AG20443 (cell line): ENCODE results near the gene PKIG.
A peak's percentile ranks its signal among the peaks of the same experiment; 100 is the strongest.
"Not testable (repeated sequence)": the region's sequence is repeated elsewhere in the genome, so short reads cannot be mapped to it uniquely, and the experiment has no call there.

Experiments used
- DNase-seq: peaks from one replicate; pipeline ENCODE4 v3.0.0; 2012; ENCODE audit warnings: low spot score, mixed read lengths

PKIG gene

DNA sequence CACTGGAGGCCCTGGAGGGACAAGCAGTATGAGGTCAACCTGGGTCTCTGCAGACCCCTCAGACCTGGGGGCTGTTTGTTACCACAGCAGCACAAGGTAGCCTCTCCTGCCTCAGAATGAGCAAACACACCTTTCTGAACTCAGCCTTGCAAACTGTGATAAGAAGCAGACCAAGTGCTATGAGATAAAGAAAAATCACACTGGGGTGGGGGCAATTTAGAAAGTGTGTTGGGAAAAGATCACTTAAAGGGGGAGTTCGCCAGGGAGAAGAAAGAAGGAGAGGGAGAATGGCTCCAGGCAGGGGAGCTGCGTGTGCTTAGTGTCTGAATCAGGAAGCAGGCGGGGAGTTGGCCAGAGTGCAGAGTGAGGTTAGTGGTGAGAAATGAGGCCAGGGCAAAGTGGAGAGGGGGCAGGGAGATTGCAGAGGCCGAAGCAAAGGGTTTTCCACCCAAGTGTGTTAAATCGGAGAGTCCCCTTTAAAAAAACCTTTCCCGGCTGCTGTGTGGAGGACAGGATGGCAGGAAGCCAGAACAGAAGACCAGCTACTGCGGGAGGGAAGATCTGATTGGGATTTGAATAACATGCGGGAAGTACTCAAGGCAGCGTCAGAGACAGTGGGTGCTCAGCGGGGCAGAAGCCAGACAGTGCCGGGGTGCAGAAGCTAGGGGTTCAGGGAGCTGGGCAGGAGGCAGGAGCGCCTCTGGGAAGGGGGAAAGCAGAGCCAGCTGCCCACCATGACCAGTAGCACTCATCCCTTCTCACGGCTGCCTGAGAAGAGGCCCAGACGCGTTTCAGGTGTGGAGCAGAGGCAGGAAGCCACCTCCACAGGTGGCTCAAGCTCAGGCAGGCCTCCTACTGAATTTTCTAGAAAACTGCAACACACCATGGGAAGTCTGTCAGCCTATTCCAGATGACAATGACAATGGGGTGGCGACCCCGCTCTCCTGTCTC lies 60.1 kb downstream of the PKIG start:
- DNase-seq = peak; percentile 91

- DNase-seq = no peak
Observed at GRCh38 chr20:44643154-44643519, 60.8 kb downstream of the PKIG start.

DNA sequence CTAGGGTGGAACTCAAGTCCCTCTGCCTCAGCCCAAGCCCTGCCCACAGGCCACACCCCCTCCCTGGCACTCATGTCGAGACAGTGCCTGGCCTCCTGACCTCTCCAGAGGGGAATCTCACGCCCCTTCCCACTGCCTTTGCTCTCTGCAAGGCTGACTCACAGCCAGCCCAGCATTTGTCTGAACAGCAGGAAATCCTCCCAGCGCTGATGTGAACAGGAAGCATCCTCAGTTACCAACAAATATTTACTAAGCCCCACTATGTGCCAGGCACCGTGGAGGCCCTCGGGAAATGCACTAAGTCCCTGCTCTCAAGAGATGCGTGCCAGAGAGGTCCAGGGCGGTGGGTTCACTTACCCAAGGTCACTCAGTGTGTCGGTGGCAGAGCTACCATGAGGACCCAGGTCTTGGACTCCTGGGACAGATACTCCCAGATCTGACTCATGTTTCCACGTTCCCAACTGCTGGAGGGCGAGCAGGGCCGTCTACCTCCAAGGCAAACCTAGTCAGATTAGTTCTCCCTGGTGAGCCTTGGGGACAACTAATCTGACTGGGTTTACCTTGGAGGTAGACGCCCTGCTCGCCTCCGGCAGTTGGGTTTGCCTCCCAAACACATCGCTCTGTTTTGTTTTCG lies 61.3 kb downstream of the PKIG start:
- DNase-seq = peak; percentile 75

- DNase-seq = no peak
Observed at GRCh38 chr20:44644230-44644617, 61.8 kb downstream of the PKIG start.

DNA sequence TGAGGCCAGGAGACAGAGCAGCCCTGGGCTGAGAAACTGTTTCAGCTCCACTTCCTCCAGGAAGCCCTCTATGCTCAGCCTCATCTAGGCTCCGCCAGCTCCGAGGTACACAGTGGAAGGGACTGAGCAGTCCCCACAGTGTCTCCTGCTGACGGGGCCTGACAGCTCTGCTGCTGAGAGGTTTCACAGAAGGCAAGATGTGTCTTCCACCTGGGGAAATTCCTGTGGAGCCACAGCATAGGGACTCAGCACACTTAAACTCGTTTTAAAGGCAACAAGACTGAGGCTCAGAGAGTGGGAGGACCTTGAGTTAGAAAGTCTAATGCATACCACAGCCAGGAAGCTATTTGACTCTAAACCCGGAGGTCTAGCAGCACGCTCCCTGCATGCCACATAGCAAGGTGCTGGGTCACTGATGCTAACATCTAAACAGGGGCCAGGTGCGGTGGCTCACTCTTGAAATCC lies 62.3 kb downstream of the PKIG start:
- DNase-seq = no peak

DNA sequence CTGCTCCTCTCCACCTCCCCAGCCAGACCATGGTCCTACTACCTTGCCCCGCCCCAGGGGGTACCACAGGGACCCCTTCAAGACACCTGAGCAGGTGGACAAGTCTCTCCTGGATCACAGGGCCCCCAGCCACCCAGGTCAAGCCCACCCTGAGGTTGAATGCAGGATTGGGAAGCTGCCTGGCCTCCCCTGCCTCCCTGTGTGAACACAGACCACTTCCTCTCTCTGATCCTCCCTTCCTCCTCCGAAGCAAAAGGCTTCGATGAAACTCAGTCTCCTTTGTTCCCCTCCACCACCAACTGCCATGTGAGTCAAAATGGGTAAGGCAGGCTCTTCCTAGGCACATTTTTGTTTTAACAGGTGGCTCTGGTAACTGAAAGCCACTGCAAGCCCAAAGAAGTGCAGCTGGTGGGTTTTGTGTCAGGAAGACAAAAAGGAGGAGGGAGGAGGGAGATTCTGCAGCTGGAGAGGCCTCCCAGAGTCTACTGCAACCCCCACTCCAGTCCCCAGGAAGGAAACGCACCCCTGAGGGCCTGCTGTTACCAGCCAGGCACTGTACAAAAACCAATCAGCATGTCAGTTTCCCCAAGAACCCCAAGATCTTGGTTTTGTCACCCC lies 63.8 kb downstream of the PKIG start:
- DNase-seq = no peak

- DNase-seq = no peak
Observed at GRCh38 chr20:44646641-44647274, 64.4 kb downstream of the PKIG start.

DNA sequence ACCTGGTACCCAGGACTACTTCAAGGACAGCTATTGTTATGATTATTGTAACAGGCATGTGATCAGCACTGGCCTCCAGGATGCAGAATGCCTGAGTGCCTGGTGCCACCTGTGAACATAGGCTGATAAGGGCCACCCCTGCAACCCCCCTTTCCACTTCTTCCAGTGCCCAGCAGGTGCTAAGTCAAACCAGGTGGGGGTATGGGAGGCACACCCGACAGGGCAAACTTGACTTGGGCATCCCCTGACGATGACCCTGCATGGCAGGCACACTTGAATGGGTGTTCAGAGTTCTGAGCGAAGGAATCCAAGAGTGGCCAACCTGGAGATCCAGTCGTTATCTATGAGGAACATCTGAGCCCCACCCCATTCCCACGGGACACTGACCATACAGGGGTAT lies 65.7 kb downstream of the PKIG start:
- DNase-seq = no peak

DNA sequence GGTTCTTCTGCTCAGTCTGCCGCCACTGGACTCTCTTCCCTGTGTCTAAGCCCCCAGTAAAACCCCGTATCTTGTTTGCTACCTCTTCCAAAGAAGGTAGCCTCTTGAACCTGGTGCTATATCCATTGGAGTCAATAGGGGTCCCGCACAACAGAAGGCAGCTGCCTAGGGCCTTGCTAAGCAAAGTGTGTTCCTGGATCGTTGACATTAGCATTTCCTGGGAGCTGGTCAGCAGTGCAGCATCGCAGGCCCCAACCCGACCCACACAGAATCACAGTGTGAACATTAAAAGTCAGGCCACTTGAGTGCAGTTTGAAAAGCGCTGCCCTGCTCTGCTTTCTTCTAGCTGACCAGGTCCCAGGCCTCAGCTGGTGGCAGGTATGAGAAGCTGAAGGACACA lies 66.2 kb downstream of the PKIG start:
- no peak for DNase-seq

DNA sequence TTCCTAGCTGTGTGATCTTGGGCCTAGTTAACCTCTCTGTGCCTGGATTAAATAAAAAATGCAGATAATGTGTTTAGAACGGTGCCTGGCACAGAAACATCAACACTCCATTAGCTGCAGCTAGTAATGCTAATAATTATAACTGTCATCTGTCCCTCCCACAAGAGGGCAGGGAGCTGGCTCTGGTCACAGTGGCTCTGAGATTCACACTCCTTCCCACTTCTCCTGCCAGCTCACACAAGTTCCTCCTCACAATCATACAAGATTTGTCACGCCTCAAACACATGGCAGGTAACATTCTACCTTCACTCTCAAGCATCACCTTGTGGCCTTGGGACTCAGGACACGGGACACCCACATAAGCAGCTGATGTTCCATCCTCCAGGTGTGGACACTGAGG lies 66.7 kb downstream of the PKIG start:
- DNase-seq = no peak

DNA sequence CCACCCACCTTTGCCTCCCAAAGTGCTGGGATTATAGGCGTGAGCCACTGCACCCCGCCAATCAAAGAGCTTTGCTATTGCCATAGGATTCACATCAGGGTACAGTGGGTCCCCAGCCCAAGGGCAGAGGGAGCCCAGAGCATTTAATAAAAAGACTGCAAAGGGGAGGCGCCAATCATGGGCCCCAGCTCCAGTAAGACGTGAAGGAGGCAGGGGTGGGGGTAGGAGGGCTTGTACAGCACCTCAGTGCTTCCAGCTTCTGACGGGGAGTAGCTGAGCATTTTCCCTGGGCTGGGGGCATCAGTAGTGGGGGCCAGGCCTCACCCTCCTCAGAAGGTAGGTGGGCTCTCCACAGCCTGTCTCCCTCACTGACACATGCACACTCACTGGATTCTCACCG lies 67.6 kb downstream of the PKIG start:
- DNase-seq = no peak

GRCh38 chr20:44650771-44651433 lies 68.5 kb downstream of the PKIG start:
- DNase-seq = no peak

GRCh38 chr20:44651434-44651683 lies 69.0 kb downstream of the PKIG start:
- DNase-seq = no peak

- peak; percentile 91 for DNase-seq
Observed at GRCh38 chr20:44651684-44652423, 69.5 kb downstream of the PKIG start, which contains the start of gene ADA. TSS of gene ADA (minus strand) at chr20:44651699. CDS start at chr20:44651607, 92 bp downstream.

- DNase-seq = no peak
Observed at GRCh38 chr20:44653546-44653945, 71.2 kb downstream of the PKIG start.

DNA sequence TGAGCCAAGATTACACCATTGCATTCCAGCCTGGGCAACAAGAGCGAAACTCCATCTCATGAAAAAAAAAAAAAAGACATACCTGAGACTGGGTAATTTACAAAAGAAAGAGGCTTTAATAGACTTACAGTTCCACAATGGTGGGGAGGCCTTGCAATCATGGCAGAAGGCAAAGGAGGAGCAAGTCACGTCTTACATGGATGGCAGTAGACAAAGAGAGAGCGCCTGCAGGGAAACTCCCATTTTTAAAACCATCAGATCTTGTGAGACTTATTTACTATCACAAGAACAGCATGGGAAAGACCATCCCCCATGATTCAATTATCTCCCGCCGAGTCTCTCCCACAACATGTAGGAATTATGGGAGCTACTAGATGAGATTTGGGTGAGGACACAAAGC lies 71.8 kb downstream of the PKIG start:
- not testable (repeated sequence) for DNase-seq

DNA sequence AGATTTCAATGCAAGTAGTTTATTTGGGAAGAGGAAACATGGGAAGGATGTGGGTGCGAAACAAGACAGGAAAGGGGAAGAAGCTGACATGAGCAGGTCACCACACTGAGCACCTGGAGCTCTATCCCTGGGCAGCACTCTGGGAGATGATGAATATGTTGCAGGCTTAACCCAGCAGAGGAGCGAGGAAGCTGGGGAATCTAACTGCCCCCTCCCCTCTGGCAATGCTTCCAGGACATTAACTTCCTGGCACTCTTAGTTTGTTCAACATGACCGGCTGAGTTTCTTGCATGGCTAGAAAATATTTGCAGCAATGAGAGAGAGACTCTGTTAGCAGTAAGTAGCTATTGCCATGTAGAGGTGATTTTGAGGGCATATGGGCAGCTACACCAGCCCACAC lies 74.1 kb downstream of the PKIG start:
- no peak for DNase-seq

DNA sequence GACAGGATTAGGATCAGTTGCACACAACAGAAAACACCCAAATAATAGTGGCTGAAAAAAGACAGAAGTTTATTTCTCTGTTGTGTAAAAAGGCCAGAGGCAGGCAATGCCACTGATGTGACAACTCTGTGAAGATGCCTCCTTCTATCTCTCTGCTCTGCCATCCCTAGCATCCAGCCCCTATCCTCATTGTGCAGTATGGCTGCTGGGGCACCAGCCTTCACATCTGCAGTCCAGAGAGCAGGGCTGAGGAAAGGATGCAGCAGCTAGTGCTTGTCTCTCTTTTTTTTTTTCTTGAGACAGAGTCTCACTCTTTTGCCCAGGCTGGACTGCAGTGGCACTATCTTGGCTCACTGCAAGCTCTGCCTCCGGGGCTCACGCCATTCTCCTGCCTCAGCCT lies 75.5 kb downstream of the PKIG start:
- no peak for DNase-seq

- no peak for DNase-seq
Observed at GRCh38 chr20:44658810-44659209, 76.4 kb downstream of the PKIG start.

- no peak for DNase-seq
Observed at GRCh38 chr20:44659931-44660330, 77.6 kb downstream of the PKIG start.

DNA sequence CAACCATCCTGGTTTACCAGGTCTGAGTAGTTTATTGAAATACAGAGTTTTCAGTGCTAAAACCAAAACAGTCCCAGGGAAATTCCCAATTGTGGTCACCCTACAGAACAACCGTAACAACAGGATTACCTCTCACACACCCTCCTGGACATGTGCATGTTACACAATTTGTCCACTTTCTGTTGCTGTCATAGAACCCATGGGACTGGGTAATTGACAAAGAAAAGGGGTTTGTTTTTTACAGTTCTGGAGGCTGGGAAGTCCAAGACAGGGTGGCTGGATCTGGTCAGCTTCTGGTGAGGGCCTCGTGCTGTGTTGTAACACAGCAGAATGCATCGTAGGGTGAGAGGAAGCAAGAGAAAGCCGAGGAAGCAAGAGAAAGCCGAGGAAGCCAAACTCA lies 78.2 kb downstream of the PKIG start:
- no peak for DNase-seq
